ENCODE results near the gene P2RX2. TPM values are rescaled to one million over a fixed set of nuclear protein-coding genes. Genes with fewer than 3 reads are reported as not detected.
A peak's percentile ranks its signal among the peaks of the same experiment; 100 is the strongest.

The P2RX2 gene
- total and polyA plus RNA-seq, 2 experiments from 2014 or later: 1.1 to 1.7 TPM

DNA sequence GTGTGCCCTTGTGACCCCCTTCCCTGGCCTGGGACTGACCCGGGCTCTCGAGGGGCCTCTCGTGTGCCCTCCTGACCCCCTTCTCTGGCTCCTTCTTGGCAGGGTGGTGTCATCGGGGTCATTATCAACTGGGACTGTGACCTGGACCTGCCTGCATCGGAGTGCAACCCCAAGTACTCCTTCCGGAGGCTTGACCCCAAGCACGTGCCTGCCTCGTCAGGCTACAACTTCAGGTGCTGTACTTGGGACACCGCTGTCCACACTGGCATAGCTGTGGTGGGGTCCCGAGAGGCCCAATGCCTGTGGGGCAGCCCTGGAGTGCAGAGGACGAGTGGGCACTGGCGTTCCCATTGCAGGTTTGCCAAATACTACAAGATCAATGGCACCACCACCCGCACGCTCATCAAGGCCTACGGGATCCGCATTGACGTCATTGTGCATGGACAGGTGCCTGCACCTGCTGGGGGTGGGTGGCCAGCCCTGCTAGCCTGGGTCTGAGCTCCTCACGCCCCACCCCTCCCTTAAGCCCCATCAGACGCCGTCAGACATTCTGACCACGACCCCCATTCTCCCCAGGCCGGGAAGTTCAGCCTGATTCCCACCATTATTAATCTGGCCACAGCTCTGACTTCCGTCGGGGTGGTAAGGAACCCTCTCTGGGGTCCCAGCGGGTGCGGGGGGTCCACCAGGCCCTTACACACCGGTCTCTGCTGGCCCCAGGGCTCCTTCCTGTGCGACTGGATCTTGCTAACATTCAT, 2.5 kb downstream of the P2RX2 start:
- Histone ChIP-seq H3K27me3 (ENCODE audit: insufficient read depth) (peaks cover 39% of the 10 kb centered on the region), H3K4me1 (ENCODE audit: insufficient read depth) (peaks cover 6% of the 10 kb centered on the region; the same call in 1 of the 2 replicates), H2AFZ (no peak overlapping the region), H4K20me1 (replicated peaks; ENCODE audit: insufficient read depth) (0 out of 2 replicates have a peak, but pooled peaks cover 6% of the 10 kb centered on the region), H3K79me2 (replicated peaks; ENCODE audit: insufficient read depth) (no peaks in the 10 kb centered on the region), H3K27ac (ENCODE audit: low read depth) (no peak overlapping the region), H3K9me2 (ENCODE audit: insufficient read depth) (no peaks in the 10 kb centered on the region), H3K4me3 (no peak overlapping the region), H3K4me2 (no peak overlapping the region), H3F3A (replicated peaks; ENCODE audit: low read depth) (0 out of 2 replicates have a peak, but pooled peaks cover 3% of the 10 kb centered on the region), H3K36me3 (ENCODE audit: insufficient read depth) (no peaks in the 10 kb centered on the region)
- Mint-ChIP-seq H3K9me3 (peaks cover 19% of the 10 kb centered on the region), H3K4me1 (peaks cover 14% of the 10 kb centered on the region), H3K27me3 (ENCODE audit: insufficient read depth, low read depth, poor library complexity) (peaks cover 40% of the 10 kb centered on the region), H3K27ac (no peak overlapping the region), H3K4me3 (0 out of 3 replicates have a peak overlapping the region, but pooled peaks have one; percentile 14), H3K36me3 (ENCODE audit: low read depth) (peaks cover 26% of the 10 kb centered on the region)
- TF ChIP-seq, protein P1, sequence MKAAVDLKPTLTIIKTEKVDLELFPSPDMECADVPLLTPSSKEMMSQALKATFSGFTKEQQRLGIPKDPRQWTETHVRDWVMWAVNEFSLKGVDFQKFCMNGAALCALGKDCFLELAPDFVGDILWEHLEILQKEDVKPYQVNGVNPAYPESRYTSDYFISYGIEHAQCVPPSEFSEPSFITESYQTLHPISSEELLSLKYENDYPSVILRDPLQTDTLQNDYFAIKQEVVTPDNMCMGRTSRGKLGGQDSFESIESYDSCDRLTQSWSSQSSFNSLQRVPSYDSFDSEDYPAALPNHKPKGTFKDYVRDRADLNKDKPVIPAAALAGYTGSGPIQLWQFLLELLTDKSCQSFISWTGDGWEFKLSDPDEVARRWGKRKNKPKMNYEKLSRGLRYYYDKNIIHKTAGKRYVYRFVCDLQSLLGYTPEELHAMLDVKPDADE (IDR thresholded peaks at IDR 0.05): no peak
- TF ChIP-seq POLR2AphosphoS5 (IDR thresholded peaks at IDR 0.05; ENCODE audit: low read depth) (no peak; the same call in 1 of the 2 replicates), NANOG (IDR thresholded peaks at IDR 0.05; ENCODE audit: borderline replicate concordance) (no peak), CREB1 (CRISPR knock-in tag; IDR thresholded peaks at IDR 0.05; ENCODE audit: low read depth) (no peak), ZNF331 (CRISPR knock-in tag; IDR thresholded peaks at IDR 0.05; ENCODE audit: low read depth) (no peak), EZH2 (IDR thresholded peaks at IDR 0.05; ENCODE audit: low read depth, unreplicated experiment) (no peak), STAT1 (IDR thresholded peaks at IDR 0.05; ENCODE audit: unreplicated experiment) (no peak), ZNF114 (CRISPR knock-in tag; IDR thresholded peaks at IDR 0.05) (no peak), JUNB (IDR thresholded peaks at IDR 0.05; ENCODE audit: unreplicated experiment) (no peak)
- TF ChIP-seq, protein P2, sequence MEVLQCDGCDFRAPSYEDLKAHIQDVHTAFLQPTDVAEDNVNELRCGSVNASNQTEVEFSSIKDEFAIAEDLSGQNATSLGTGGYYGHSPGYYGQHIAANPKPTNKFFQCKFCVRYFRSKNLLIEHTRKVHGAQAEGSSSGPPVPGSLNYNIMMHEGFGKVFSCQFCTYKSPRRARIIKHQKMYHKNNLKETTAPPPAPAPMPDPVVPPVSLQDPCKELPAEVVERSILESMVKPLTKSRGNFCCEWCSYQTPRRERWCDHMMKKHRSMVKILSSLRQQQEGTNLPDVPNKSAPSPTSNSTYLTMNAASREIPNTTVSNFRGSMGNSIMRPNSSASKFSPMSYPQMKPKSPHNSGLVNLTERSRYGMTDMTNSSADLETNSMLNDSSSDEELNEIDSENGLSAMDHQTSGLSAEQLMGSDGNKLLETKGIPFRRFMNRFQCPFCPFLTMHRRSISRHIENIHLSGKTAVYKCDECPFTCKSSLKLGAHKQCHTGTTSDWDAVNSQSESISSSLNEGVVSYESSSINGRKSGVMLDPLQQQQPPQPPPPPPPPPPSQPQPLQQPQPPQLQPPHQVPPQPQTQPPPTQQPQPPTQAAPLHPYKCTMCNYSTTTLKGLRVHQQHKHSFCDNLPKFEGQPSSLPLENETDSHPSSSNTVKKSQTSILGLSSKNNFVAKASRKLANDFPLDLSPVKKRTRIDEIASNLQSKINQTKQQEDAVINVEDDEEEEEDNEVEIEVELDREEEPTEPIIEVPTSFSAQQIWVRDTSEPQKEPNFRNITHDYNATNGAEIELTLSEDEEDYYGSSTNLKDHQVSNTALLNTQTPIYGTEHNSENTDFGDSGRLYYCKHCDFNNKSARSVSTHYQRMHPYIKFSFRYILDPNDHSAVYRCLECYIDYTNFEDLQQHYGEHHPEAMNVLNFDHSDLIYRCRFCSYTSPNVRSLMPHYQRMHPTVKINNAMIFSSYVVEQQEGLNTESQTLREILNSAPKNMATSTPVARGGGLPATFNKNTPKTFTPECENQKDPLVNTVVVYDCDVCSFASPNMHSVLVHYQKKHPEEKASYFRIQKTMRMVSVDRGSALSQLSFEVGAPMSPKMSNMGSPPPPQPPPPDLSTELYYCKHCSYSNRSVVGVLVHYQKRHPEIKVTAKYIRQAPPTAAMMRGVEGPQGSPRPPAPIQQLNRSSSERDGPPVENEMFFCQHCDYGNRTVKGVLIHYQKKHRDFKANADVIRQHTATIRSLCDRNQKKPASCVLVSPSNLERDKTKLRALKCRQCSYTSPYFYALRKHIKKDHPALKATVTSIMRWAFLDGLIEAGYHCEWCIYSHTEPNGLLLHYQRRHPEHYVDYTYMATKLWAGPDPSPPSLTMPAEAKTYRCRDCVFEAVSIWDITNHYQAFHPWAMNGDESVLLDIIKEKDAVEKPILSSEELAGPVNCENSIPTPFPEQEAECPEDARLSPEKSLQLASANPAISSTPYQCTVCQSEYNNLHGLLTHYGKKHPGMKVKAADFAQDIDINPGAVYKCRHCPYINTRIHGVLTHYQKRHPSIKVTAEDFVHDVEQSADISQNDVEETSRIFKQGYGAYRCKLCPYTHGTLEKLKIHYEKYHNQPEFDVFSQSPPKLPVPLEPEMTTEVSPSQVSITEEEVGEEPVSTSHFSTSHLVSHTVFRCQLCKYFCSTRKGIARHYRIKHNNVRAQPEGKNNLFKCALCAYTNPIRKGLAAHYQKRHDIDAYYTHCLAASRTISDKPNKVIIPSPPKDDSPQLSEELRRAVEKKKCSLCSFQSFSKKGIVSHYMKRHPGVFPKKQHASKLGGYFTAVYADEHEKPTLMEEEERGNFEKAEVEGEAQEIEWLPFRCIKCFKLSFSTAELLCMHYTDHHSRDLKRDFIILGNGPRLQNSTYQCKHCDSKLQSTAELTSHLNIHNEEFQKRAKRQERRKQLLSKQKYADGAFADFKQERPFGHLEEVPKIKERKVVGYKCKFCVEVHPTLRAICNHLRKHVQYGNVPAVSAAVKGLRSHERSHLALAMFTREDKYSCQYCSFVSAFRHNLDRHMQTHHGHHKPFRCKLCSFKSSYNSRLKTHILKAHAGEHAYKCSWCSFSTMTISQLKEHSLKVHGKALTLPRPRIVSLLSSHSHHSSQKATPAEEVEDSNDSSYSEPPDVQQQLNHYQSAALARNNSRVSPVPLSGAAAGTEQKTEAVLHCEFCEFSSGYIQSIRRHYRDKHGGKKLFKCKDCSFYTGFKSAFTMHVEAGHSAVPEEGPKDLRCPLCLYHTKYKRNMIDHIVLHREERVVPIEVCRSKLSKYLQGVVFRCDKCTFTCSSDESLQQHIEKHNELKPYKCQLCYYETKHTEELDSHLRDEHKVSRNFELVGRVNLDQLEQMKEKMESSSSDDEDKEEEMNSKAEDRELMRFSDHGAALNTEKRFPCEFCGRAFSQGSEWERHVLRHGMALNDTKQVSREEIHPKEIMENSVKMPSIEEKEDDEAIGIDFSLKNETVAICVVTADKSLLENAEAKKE (CRISPR knock-in tag; IDR thresholded peaks at IDR 0.05): no peak
- TF ChIP-seq, protein P3, sequence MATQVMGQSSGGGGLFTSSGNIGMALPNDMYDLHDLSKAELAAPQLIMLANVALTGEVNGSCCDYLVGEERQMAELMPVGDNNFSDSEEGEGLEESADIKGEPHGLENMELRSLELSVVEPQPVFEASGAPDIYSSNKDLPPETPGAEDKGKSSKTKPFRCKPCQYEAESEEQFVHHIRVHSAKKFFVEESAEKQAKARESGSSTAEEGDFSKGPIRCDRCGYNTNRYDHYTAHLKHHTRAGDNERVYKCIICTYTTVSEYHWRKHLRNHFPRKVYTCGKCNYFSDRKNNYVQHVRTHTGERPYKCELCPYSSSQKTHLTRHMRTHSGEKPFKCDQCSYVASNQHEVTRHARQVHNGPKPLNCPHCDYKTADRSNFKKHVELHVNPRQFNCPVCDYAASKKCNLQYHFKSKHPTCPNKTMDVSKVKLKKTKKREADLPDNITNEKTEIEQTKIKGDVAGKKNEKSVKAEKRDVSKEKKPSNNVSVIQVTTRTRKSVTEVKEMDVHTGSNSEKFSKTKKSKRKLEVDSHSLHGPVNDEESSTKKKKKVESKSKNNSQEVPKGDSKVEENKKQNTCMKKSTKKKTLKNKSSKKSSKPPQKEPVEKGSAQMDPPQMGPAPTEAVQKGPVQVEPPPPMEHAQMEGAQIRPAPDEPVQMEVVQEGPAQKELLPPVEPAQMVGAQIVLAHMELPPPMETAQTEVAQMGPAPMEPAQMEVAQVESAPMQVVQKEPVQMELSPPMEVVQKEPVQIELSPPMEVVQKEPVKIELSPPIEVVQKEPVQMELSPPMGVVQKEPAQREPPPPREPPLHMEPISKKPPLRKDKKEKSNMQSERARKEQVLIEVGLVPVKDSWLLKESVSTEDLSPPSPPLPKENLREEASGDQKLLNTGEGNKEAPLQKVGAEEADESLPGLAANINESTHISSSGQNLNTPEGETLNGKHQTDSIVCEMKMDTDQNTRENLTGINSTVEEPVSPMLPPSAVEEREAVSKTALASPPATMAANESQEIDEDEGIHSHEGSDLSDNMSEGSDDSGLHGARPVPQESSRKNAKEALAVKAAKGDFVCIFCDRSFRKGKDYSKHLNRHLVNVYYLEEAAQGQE (IDR thresholded peaks at IDR 0.05; ENCODE audit: unreplicated experiment): no peak
- TF ChIP-seq, protein P4, sequence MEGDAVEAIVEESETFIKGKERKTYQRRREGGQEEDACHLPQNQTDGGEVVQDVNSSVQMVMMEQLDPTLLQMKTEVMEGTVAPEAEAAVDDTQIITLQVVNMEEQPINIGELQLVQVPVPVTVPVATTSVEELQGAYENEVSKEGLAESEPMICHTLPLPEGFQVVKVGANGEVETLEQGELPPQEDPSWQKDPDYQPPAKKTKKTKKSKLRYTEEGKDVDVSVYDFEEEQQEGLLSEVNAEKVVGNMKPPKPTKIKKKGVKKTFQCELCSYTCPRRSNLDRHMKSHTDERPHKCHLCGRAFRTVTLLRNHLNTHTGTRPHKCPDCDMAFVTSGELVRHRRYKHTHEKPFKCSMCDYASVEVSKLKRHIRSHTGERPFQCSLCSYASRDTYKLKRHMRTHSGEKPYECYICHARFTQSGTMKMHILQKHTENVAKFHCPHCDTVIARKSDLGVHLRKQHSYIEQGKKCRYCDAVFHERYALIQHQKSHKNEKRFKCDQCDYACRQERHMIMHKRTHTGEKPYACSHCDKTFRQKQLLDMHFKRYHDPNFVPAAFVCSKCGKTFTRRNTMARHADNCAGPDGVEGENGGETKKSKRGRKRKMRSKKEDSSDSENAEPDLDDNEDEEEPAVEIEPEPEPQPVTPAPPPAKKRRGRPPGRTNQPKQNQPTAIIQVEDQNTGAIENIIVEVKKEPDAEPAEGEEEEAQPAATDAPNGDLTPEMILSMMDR (conservative IDR thresholded peaks at IDR 0.05; ENCODE audit: low read depth in 2 of 2): no peak
- DNase-seq (ENCODE audit: low spot score) (no peak), ATAC-seq (no peak)
